Immature natural killer cell (primary cell): ENCODE measurements around the gene SUPT3H. TPM values are rescaled to one million over a fixed set of nuclear protein-coding genes. Genes with fewer than 3 reads are reported as not detected.
A peak's percentile ranks its signal among the peaks of the same experiment; 100 is the strongest.
"Not testable (repeated sequence)": the region's sequence is repeated elsewhere in the genome, so short reads cannot be mapped to it uniquely, and the experiment has no call there.

ENCODE experiments used
- DNase-seq, 3 donors: peaks; one replicate each; pipeline ENCODE4 v3.0.0; 2022; ENCODE audit warnings: mixed read lengths in 1 of 3
- H3K27ac Mint-ChIP-seq, 6 donors: one replicate each; pipeline ENCODE4 v1.8.0; 2020; ENCODE audit warnings: mixed read lengths in 6 of 6, mild to moderate bottlenecking in 5 of 6, inconsistent platforms in 4 of 6, moderate library complexity in 3 of 6
- H3K27me3 Mint-ChIP-seq, 3 donors: one replicate each; pipeline ENCODE4 v1.8.0; 2020 to 2021; ENCODE audit warnings: low read depth in 3 of 3, mild to moderate bottlenecking in 3 of 3, mixed read lengths in 3 of 3, moderate library complexity in 3 of 3, inconsistent platforms in 1 of 3
- H3K36me3 Mint-ChIP-seq, 3 donors: one replicate each; pipeline ENCODE4 v1.8.0; 2020; ENCODE audit warnings: mixed read lengths in 3 of 3, inconsistent platforms in 2 of 3, mild to moderate bottlenecking in 2 of 3
- H3K4me1 Mint-ChIP-seq, 2 donors: one replicate each; pipeline ENCODE4 v1.8.0; 2020; ENCODE audit warnings: inconsistent platforms in 2 of 2, mild to moderate bottlenecking in 2 of 2, mixed read lengths in 2 of 2, moderate library complexity in 1 of 2
- H3K4me3 Mint-ChIP-seq, 5 donors: one replicate each; pipeline ENCODE4 v1.8.0; 2020; ENCODE audit warnings: mild to moderate bottlenecking in 5 of 5, mixed read lengths in 5 of 5, inconsistent platforms in 3 of 5, moderate library complexity in 3 of 5
- H3K9me3 Mint-ChIP-seq, 6 donors: one replicate each; pipeline ENCODE4 v1.8.0; 2020; ENCODE audit warnings: mild to moderate bottlenecking in 6 of 6, mixed read lengths in 6 of 6, inconsistent platforms in 4 of 6, moderate library complexity in 3 of 6
- polyA plus RNA-seq, 3 donors: library from polyadenylated mRNA; unstranded; fragments of 300-500 nt; fragmentation: Illumina TruSeq; gene quantifications; one replicate each; pipeline ENCODE4 v1.2.3, GENCODE V29; 2021

SUPT3H gene
- polyA plus RNA-seq, 3 donors from 2014 or later = 3.4 to 12.5 (median 8.8) TPM

- no peak for DNase-seq
- Mint-ChIP-seq H3K27me3 (peaks cover 0 to 4% (median 0%) of the 10 kb centered on the region in 3 donors), H3K36me3 (no peaks in the 10 kb centered on the region), H3K4me1 (peaks cover 0 to 7% of the 10 kb centered on the region in 2 donors), H3K27ac (no peak overlapping the region), H3K9me3 (no peaks in the 10 kb centered on the region), H3K4me3 (no peak overlapping the region)
Observed at GRCh38 chr6:45045253-45045601, 332.5 kb downstream of the SUPT3H start.

- Mint-ChIP-seq H3K27ac (no peak overlapping the region), H3K36me3 (no peaks in the 10 kb centered on the region), H3K27me3 (peaks cover 0 to 4% (median 0%) of the 10 kb centered on the region in 3 donors), H3K9me3 (no peaks in the 10 kb centered on the region), H3K4me3 (no peak overlapping the region), H3K4me1 (peaks cover 0 to 7% of the 10 kb centered on the region in 2 donors)
- DNase-seq = no peak
Observed at GRCh38 chr6:45044510-45045252, 333.1 kb downstream of the SUPT3H start.

GRCh38 chr6:45044086-45044485 is 333.6 kb downstream of the SUPT3H start:
- Mint-ChIP-seq H3K27me3 (peaks cover 0 to 4% (median 0%) of the 10 kb centered on the region in 3 donors), H3K9me3 (no peaks in the 10 kb centered on the region), H3K27ac (no peak overlapping the region), H3K4me1 (peaks cover 0 to 2% of the 10 kb centered on the region in 2 donors), H3K36me3 (no peaks in the 10 kb centered on the region), H3K4me3 (no peak overlapping the region)
- DNase-seq = no peak

- DNase-seq, H3K4me1 Mint-ChIP-seq, H3K27ac Mint-ChIP-seq: not testable (repeated sequence)
Observed at GRCh38 chr6:45042673-45043072, 335.1 kb downstream of the SUPT3H start.

GRCh38 chr6:45038226-45038625 is 339.5 kb downstream of the SUPT3H start:
- Mint-ChIP-seq H3K4me1 (no peaks in the 10 kb centered on the region), H3K9me3 (no peaks in the 10 kb centered on the region), H3K4me3 (no peak overlapping the region), H3K36me3 (peaks cover 0 to 6% (median 0%) of the 10 kb centered on the region in 3 donors), H3K27me3 (peaks cover 0 to 3% (median 0%) of the 10 kb centered on the region in 3 donors), H3K27ac (no peak overlapping the region)
- DNase-seq = no peak

More at GRCh38 chr6:45042673-45043072, 335.1 kb downstream of the SUPT3H start:
- H3K36me3 Mint-ChIP-seq, H3K9me3 Mint-ChIP-seq, H3K4me3 Mint-ChIP-seq, H3K27me3 Mint-ChIP-seq: not testable (repeated sequence)

GRCh38 chr6:45036103-45036502 is 341.6 kb downstream of the SUPT3H start:
- no peaks in the 10 kb centered on the region for H3K9me3 Mint-ChIP-seq
- no peak overlapping the region for H3K27ac Mint-ChIP-seq
- no peak overlapping the region for H3K4me3 Mint-ChIP-seq
- H3K36me3 Mint-ChIP-seq = peaks cover 0 to 6% (median 0%) of the 10 kb centered on the region in 3 donors
- no peaks in the 10 kb centered on the region for H3K4me1 Mint-ChIP-seq
- peaks cover 0 to 3% (median 0%) of the 10 kb centered on the region in 3 donors for H3K27me3 Mint-ChIP-seq
- no peak for DNase-seq

GRCh38 chr6:45032426-45032825 is 345.3 kb downstream of the SUPT3H start:
- Mint-ChIP-seq H3K27ac (no peak overlapping the region), H3K9me3 (peaks cover 0 to 10% (median 6%) of the 10 kb centered on the region in 6 donors), H3K4me1 (no peaks in the 10 kb centered on the region), H3K27me3 (peaks cover 0 to 3% (median 0%) of the 10 kb centered on the region in 3 donors), H3K36me3 (peaks cover under 1 to 9% (median 5%) of the 10 kb centered on the region in 3 donors), H3K4me3 (no peak overlapping the region)
- DNase-seq = no peak

GRCh38 chr6:45031601-45032000 is 346.1 kb downstream of the SUPT3H start:
- Mint-ChIP-seq H3K9me3 (peaks cover 0 to 13% (median 10%) of the 10 kb centered on the region in 6 donors), H3K4me1 (no peaks in the 10 kb centered on the region), H3K27me3 (peaks cover 0 to 3% (median 3%) of the 10 kb centered on the region in 3 donors), H3K36me3 (peaks cover 4 to 12% (median 5%) of the 10 kb centered on the region in 3 donors), H3K4me3 (no peak overlapping the region), H3K27ac (no peak overlapping the region)
- no peak for DNase-seq

GRCh38 chr6:45027126-45027525 is 350.6 kb downstream of the SUPT3H start:
- H3K27ac Mint-ChIP-seq = no peak overlapping the region
- H3K4me3 Mint-ChIP-seq = no peak overlapping the region
- DNase-seq = no peak
- peaks cover 4 to 7% of the 10 kb centered on the region in 2 donors for H3K4me1 Mint-ChIP-seq
- H3K36me3 Mint-ChIP-seq = peaks cover 4 to 10% (median 5%) of the 10 kb centered on the region in 3 donors
- peaks cover 4 to 13% (median 10%) of the 10 kb centered on the region in 6 donors for H3K9me3 Mint-ChIP-seq
- H3K27me3 Mint-ChIP-seq = peaks cover 0 to 3% (median 0%) of the 10 kb centered on the region in 3 donors

GRCh38 chr6:45026003-45026516 is 351.7 kb downstream of the SUPT3H start:
- Mint-ChIP-seq H3K4me3 (no peak overlapping the region), H3K4me1 (peaks cover 15 to 18% of the 10 kb centered on the region in 2 donors), H3K36me3 (peaks cover 4 to 10% (median 5%) of the 10 kb centered on the region in 3 donors), H3K27me3 (peaks cover 0 to 3% (median 0%) of the 10 kb centered on the region in 3 donors), H3K9me3 (peaks cover 4 to 13% (median 10%) of the 10 kb centered on the region in 6 donors), H3K27ac (no peak overlapping the region)
- DNase-seq = no peak

- Mint-ChIP-seq H3K9me3 (peaks cover 4 to 13% (median 10%) of the 10 kb centered on the region in 6 donors), H3K4me3 (no peak overlapping the region), H3K4me1 (peaks cover 17 to 21% of the 10 kb centered on the region in 2 donors), H3K27ac (no peak overlapping the region), H3K27me3 (peaks cover 0 to 3% (median 0%) of the 10 kb centered on the region in 3 donors), H3K36me3 (peaks cover 4 to 10% (median 6%) of the 10 kb centered on the region in 3 donors)
- no peak for DNase-seq
Observed at GRCh38 chr6:45024610-45025009, 353.1 kb downstream of the SUPT3H start.

GRCh38 chr6:45021676-45022075 is 356.1 kb downstream of the SUPT3H start:
- Mint-ChIP-seq H3K27me3 (no peaks in the 10 kb centered on the region), H3K9me3 (peaks cover 0 to 4% (median 0%) of the 10 kb centered on the region in 6 donors), H3K27ac (peak overlapping the region in 3 of 6 donors; percentile 10 to 40 (median 36)), H3K4me3 (peak overlapping the region in 2 of 5 donors; percentile 5 to 40), H3K4me1 (peaks cover 17 to 21% of the 10 kb centered on the region in 2 donors), H3K36me3 (peaks cover 0 to 5% (median 3%) of the 10 kb centered on the region in 3 donors)
- DNase-seq = peak; percentile 5 to 40 (median 33)

- Mint-ChIP-seq H3K36me3 (peaks cover 16 to 36% (median 27%) of the 10 kb centered on the region in 3 donors), H3K27ac (no peak overlapping the region), H3K27me3 (peaks cover 0 to 4% (median 0%) of the 10 kb centered on the region in 3 donors), H3K9me3 (peaks cover 0 to 11% (median 4%) of the 10 kb centered on the region in 6 donors), H3K4me1 (no peaks in the 10 kb centered on the region), H3K4me3 (no peak overlapping the region)
- no peak for DNase-seq
Observed at GRCh38 chr6:45012687-45013086, 365.0 kb downstream of the SUPT3H start.

- Mint-ChIP-seq H3K27me3 (peaks cover 0 to 5% (median 0%) of the 10 kb centered on the region in 3 donors), H3K9me3 (peaks cover 0 to 11% (median 4%) of the 10 kb centered on the region in 6 donors), H3K27ac (no peak overlapping the region), H3K4me1 (no peaks in the 10 kb centered on the region), H3K36me3 (peaks cover 16 to 36% (median 27%) of the 10 kb centered on the region in 3 donors), H3K4me3 (no peak overlapping the region)
- no peak for DNase-seq
Observed at GRCh38 chr6:45009576-45009975, 368.2 kb downstream of the SUPT3H start.
